ENCODE measurements around the gene DSCAML1.
A peak's percentile ranks its signal among the peaks of the same experiment; 100 is the strongest.
"Not testable (repeated sequence)": the region's sequence is repeated elsewhere in the genome, so short reads cannot be mapped to it uniquely, and the experiment has no call there.

The DSCAML1 gene

GRCh38 chr11:117792241-117792640 lies 4.8 kb downstream of the DSCAML1 start:
- no peak for DNase-seq

DNA sequence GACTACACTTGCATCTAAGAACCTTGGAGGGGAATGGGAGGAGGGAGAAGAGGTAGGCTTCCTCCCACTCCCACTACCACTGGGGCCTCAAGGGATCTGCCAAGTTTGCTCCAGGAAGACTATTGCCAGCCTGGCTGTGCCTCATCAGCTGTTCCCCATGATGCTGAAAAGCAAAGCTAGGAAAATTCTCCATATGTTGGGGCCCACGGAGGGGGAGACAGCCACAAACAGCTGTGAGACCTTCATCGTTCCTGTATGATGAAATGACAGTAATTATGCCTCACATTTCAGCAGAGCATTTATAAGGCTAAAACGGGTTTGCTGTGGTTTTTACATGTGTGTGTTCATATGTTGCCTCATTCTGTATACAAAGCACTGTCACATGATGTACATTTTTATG lies 6.7 kb downstream of the DSCAML1 start:
- DNase-seq, result peak; percentile 53

- DNase-seq, result peak; percentile 40
Measured at GRCh38 chr11:117789241-117789640, 7.8 kb downstream of the DSCAML1 start.

DNA sequence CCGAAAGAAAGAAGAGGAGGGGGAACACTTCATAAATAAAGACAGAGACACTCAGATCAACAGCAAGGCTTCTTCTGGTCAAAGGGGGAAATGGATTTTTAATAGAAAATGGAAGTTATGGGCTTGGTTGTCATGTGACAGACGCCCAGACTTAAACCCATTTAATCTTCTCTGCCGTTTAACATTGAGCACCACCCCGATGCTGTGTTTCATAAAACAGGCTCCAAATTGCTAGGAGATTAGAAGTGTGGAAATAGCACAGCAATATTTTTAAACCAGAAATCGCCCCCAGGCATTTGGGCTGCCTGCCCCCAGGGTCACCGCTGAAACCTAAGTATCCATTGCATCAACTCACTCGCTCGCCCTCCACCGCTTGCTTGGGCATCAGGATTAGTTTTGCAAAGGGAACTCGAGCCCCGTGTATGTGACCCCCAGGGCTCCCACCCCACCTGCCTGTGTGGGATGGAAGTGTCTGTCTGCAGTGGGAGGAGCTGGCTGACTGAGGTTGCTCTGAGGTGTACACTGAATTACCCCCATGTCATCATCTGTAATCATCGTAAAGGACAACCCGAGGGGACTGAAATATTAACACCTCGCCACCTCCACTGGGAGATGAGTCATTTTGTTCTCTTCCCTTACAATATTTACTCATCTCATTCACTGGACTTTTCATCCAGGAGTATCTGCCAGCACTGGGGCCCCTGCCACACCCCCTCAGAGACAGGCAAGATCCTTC lies 10.7 kb downstream of the DSCAML1 start:
- no peak for DNase-seq

DNA sequence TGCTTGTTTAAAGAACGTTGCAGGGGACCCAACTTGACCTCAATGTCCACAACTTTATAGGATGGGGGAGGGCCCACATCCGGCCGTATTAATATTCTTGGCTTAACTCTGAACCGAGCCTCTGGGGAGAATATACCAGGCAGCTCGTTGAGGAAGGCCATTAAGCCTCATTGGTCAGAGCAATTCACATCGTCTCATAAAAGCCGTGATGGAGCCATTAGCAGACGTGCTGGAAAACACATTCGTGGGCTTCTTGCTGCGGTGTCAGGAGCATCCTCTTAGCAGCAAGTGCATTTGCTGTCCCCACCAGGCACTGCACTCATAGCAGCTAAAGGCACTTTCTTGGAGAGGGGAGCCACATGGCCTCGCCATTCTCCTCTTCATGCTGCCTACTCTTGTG lies 14.9 kb downstream of the DSCAML1 start:
- peak; percentile 77 for DNase-seq

DNA sequence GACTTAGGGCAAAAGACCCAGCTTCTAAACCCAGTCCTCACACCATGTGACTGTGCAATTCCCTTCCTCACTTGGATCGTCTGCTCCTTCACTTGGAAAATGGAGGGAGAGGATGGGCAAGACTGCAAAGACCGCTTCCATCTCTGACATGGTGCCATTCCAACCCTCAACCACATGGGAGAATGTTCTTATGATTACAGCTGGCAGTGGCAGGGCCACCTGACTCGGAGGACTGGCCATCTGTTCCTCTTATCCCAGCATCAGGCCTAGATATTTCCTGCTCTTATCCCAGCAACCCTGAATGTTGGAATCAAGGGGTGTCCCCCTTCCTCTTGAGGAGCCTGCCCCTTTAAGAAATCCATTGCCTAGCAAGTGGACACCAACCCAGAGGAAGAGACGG lies 15.4 kb downstream of the DSCAML1 start:
- no peak for DNase-seq

- DNase-seq, result no peak
Measured at GRCh38 chr11:117780456-117780855, 16.6 kb downstream of the DSCAML1 start.

DNA sequence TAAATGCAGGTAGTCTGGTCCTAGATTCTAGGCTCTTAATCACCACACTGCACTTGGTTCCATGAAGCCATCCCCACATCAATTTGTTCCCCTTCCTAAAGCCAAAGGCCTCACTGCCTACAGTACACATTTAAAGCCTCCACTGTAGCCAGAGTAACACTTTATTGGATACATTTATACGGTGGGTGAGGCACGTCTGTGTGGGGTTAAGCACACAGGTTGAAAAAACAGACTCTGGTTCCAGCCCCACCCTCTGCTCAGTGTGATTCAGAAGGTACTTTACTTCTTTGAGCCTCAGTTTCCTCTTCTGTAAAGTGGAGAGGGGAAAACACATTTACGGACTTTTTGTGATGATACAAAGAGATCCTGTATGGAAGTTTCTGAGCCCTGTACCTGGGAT lies 22.5 kb downstream of the DSCAML1 start:
- no peak for DNase-seq

DNA sequence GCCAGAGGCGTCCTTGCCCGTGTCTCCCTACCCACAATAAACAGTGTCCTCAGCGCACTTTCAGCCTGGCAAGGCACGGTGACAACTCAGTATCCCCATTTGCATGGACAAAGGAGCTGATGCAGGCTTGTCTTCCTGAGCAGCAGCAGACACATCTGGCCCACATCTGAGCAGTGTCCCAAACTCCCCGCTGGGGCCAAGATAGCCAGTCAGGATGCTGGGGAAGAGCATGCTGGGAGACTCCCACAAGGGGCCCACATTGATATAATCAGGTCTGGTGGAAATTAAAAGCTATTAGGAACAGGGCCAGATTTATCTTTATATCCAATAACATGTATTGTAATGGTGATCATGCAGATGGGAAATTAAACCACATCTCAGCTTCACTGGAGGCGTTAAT lies 24.7 kb downstream of the DSCAML1 start:
- DNase-seq, result no peak

DNA sequence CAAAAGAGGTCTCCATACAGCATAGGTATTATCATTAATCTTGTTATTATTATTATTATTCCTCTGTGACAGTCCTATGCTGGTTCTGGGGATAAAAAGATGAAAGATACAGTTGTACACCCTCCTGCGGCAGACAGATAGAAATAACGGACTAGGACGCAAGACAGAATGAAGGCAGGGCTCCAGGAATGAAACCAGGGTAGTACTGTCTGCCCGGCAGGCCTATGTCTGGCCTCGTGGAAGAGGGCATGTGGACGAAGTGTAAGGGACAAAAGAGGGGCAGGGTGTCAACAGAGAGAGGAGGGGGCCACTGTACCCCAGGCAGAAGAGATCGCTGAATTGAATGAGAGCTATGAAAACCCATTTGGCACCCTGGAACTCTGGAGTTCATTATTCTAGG lies 25.2 kb downstream of the DSCAML1 start:
- no peak for DNase-seq

DNA sequence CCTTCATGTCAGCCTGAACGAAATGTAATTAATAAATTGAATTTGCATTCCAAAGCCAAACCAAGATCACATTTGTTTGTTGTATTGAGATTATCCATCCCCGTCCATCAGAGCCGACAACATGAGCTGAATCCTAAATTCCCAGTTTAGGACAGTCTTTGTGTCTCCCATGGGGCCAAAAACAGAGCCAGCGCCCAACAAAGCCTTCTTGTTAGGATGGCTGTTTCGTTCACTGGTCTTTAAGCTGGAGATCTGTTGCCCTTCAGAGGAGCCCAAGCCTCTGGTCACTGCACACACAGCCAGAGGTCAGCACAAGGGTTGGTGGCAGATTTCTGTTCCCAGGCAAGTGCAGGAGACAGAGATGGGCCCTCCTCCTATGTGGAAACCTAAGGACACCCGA lies 25.8 kb downstream of the DSCAML1 start:
- no peak for DNase-seq

DNA sequence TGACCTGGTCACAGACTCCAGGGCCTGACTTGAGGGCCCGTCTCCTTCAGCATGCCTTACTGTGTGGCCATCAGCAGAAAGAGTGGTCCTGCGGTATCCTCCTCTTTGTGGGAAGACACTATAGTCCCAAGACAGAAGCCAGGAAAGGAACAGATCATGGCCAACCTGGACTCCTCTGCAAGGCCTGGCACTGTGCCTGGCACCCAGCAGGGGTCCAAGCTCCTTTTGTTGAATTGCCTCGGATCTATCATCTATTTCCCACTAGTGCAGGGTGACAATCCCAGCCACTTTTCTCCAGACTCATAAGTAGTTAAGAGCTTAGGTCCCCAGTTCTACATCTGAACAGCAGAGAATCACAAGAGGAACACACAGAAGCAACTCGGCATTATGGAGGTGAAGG lies 27.0 kb downstream of the DSCAML1 start:
- no peak for DNase-seq

DNA sequence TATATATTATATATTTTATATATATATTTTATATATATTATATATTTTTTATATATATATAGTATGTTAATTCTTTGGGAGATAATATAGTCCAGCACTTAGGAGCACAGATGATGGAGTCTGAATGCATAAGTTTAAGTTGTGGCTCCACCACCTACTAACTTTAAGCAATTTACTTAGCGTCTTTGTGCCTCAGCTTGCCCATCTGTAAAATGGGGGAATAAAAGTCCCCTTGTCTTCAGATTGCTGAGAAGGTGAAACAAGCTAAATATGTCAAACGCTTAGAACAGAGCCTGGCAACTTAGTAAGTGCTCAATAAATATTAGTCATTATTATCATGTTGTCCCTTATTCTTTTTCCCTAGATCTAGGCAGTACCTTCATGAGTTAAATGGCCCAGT lies 27.5 kb downstream of the DSCAML1 start:
- DNase-seq, result peak; percentile 82

DNA sequence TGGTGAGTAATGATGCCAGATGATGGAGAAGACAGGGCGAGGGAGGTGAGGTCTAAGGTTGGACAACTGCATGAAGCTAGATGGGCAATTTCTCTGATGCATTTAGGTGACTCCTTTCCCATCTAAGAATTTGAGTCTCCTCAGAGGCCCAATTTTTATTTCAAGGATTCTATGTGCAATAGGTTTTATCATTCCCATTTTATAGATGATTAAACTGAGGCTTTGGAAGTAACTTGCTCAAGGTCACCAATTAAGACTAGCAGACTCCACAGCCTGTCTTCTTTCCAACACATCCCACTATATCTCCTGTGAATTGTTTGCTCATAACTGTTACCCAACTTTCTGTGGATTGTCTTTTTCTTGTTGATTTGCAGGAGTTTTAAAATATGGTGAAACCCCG lies 28.5 kb downstream of the DSCAML1 start:
- DNase-seq, result no peak

GRCh38 chr11:117767071-117767470 lies 29.9 kb downstream of the DSCAML1 start:
- DNase-seq, result no peak

DNA sequence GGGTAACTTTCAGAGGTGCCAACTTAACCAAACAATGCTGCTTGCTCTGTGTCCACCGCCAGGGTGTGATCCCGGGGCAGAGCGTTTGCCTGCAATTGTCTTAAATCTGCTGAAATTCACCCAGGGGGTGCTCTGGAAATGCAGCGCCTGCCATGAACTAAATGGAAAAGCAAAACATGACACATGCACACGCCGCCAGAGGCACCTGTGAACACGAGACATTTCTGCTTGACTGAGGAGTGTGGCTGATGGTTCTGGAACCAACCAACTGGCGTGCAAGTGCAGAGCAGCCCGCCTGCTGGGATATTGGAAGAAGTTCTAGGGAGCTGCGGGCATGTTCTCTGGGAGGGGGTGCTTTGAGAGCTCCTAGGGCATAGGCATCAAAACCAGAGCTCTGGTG lies 30.4 kb downstream of the DSCAML1 start:
- DNase-seq, result no peak

DNA sequence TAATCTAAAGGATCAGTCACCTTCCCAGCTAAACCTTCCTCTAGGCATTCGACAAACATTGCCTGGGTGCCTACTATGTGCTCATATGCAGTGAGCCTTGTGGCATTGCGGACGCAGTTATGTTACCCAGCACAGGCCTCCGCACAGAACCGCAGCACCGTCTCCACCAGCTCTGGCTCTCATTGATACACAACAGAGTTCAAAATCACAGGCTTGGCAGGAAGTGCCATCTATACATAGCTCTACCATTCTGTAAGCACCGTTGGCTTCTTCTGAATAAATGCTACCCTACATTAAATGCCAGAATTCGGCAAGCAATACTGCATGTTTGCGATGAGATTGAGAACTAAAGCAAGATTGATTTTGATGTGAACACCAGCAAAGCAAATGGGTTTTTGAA lies 31.0 kb downstream of the DSCAML1 start:
- DNase-seq, result no peak

GRCh38 chr11:117765068-117765467 lies 31.9 kb downstream of the DSCAML1 start:
- DNase-seq, result no peak

- DNase-seq, result not testable (repeated sequence)
Measured at GRCh38 chr11:117763465-117763864, 33.6 kb downstream of the DSCAML1 start.

DNA sequence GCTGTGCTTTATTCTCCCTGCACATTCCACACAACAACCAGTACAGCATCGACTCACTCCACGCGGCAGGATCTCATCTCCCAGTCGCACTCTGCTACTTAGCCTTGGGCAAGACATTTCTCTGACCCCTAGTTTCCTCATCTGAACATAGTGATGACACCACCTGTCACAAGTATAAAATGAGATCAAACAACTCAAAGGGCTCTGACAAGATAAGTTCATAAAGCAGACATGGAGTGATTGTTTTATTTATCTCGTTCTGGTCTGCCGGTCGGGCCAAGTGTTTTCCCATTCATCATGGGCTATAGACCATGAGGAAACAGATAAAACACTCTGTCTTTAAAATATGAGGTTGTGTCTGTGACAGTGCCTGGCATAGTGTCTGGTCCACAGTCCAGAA lies 35.0 kb downstream of the DSCAML1 start:
- no peak for DNase-seq

DNA sequence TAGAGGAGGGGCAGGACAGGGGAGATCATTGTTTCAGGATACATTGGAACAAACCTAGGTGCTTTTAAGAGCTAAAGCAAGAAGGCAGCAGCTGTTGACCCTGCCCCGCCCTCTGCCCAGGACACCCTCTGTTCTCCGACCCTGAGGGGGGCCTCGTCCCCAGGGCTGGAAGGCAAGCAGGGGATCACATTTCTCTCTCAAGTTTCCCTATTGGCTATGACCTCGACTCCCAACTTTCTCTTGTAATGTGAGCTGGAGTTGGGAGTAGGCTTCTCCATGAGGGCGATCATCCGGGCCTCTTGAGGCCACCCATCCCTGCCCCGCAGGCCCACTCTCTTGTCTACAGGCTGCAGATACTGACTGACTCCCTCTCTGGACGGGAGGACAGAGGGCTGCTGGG lies 37.7 kb downstream of the DSCAML1 start:
- no peak for DNase-seq

- no peak for DNase-seq
Measured at GRCh38 chr11:117754030-117754429, 43.0 kb downstream of the DSCAML1 start.

DNA sequence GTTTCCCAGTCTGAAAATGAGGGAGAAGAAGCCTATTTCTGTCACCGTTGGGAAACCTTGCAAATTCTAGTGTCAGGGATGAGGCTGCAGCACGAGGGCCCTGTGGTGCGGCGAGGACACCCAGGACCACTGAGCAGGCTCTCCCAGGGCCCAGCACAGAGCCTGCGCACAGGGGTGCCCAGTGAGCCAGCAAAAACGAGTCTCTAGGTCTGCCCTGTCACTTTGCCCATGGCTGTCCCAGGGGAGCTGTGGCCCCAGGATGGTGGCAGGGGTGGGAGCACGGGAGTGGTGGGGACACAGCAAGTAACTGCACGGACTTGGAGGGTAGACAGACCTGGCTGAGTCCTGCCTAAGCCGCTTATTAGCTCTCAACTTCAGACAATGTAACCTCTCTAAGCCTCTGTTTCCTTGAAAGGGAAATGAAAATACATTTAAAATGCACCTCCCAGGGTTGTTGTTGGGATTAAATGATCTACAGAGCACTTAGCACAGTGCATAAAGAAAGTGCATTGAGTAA lies 44.2 kb downstream of the DSCAML1 start:
- DNase-seq, result no peak

DNA sequence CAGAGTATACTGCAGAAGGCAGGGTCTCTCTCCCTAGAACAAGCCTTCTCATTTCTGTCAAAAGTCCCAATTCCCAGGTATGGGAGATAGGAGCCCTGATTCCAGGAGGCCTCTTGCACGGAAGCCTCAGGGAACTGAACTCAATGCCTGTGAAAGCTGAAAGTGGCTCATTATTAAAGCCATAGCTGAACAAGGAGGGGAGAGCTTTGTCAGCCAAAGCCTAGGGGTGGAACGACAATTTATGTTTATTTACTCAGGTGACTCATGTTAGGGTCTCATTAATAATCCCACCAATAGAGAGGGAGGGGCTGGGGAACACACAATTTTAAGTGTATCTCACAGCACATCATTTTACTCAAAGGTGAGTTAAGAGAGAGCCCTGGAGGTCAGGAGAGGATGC lies 44.9 kb downstream of the DSCAML1 start:
- no peak for DNase-seq

Data from eye (tissue), 1 donor.